Fibroblast of peridontal ligament (primary cell): ENCODE data around the gene SLC26A11.
A peak's percentile ranks its signal among the peaks of the same experiment; 100 is the strongest.

Experiments
- DNase-seq: peaks from one replicate; pipeline ENCODE4 v3.0.0-alpha.2; 2010; ENCODE audit errors: extremely low read depth

The SLC26A11 gene

GRCh38 chr17:80217703-80218362 lies 2.4 kb upstream of the SLC26A11 start:
- no peak for DNase-seq

GRCh38 chr17:80218391-80218790 lies 1.8 kb upstream of the SLC26A11 start:
- no peak for DNase-seq

GRCh38 chr17:80219013-80219762 lies 1.0 kb upstream of the SLC26A11 start:
- peak; percentile 87 for DNase-seq

- DNase-seq = no peak
These were observed 519 bp upstream of the SLC26A11 start for GRCh38 chr17:80219763-80220053.

GRCh38 chr17:80220736-80221215 lies 549 bp downstream of the SLC26A11 start:
- DNase-seq = peak; percentile 8

GRCh38 chr17:80221351-80222105 lies 1.3 kb downstream of the SLC26A11 start:
- DNase-seq = no peak

GRCh38 chr17:80222376-80223141 lies 2.3 kb downstream of the SLC26A11 start:
- no peak for DNase-seq

GRCh38 chr17:80223142-80223815 lies 3.1 kb downstream of the SLC26A11 start:
- DNase-seq = no peak

- no peak for DNase-seq
These were observed 3.7 kb downstream of the SLC26A11 start for GRCh38 chr17:80223838-80224497.

- DNase-seq = no peak
These were observed 4.5 kb downstream of the SLC26A11 start for GRCh38 chr17:80224683-80225082.

GRCh38 chr17:80225230-80225629 lies 5.0 kb downstream of the SLC26A11 start:
- no peak for DNase-seq

- DNase-seq = no peak
These were observed 6.9 kb downstream of the SLC26A11 start for GRCh38 chr17:80227156-80227555.

GRCh38 chr17:80227666-80228065 lies 7.4 kb downstream of the SLC26A11 start:
- DNase-seq = no peak

GRCh38 chr17:80228477-80228876 lies 8.2 kb downstream of the SLC26A11 start:
- DNase-seq = no peak

GRCh38 chr17:80229011-80229410 lies 8.8 kb downstream of the SLC26A11 start:
- DNase-seq = no peak

GRCh38 chr17:80232438-80232837 lies 12.2 kb downstream of the SLC26A11 start:
- DNase-seq = no peak

GRCh38 chr17:80233202-80233601 lies 13.0 kb downstream of the SLC26A11 start:
- DNase-seq = no peak

- no peak for DNase-seq
These were observed 16.7 kb downstream of the SLC26A11 start for GRCh38 chr17:80236911-80237310.

- no peak for DNase-seq
These were observed 17.2 kb downstream of the SLC26A11 start for GRCh38 chr17:80237386-80237785.

- no peak for DNase-seq
These were observed 22.3 kb downstream of the SLC26A11 start for GRCh38 chr17:80242505-80242904.
